ENCODE measurements around the gene MYL2.

DNA sequence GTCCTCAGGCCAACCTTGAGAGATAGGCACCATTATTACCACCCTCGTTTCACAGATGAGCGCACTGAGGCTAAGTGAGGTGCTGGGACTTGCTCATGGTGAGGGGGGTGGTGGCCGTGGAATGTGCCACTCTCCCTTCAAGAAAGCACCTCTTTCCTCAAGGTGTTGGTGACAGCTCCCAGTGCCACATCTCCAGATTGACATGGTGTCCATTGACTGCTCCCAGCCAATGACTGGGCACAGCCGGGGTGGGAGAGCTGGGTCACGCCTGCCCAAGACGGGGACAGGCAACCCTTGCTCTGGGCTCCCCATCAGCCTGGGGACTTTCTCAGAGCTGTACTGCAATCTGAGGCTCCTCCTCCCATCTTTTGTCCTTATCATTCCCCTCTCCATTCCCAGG, 21.0 kb upstream of the MYL2 start:
- TF ChIP-seq, protein P1, sequence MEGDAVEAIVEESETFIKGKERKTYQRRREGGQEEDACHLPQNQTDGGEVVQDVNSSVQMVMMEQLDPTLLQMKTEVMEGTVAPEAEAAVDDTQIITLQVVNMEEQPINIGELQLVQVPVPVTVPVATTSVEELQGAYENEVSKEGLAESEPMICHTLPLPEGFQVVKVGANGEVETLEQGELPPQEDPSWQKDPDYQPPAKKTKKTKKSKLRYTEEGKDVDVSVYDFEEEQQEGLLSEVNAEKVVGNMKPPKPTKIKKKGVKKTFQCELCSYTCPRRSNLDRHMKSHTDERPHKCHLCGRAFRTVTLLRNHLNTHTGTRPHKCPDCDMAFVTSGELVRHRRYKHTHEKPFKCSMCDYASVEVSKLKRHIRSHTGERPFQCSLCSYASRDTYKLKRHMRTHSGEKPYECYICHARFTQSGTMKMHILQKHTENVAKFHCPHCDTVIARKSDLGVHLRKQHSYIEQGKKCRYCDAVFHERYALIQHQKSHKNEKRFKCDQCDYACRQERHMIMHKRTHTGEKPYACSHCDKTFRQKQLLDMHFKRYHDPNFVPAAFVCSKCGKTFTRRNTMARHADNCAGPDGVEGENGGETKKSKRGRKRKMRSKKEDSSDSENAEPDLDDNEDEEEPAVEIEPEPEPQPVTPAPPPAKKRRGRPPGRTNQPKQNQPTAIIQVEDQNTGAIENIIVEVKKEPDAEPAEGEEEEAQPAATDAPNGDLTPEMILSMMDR (IDR thresholded peaks at IDR 0.05): no peak
- TF ChIP-seq POLR2A (IDR thresholded peaks at IDR 0.05): no peak

Measured in uterus (tissue), 2 donors.